Ascending aorta (tissue), 2 donors: ENCODE data around the gene PLCH2. TPM values are rescaled to one million over a fixed set of nuclear protein-coding genes. Genes with fewer than 3 reads are reported as not detected.
A peak's percentile ranks its signal among the peaks of the same experiment; 100 is the strongest.
"Not testable (repeated sequence)": the region's sequence is repeated elsewhere in the genome, so short reads cannot be mapped to it uniquely, and the experiment has no call there.

ENCODE experiments used
- DNase-seq, 2 donors: peaks; one replicate each; pipeline ENCODE4 v3.0.0-alpha.2; 2019; ENCODE audit warnings: low spot score in 2 of 2
- H3K27ac ChIP-seq, 2 donors: fragments of 200-600 bp; sonication (generic); one replicate each; pipeline ENCODE4 v1.5.1; 2016 to 2017; ENCODE audit warnings: mild to moderate bottlenecking in 1 of 2
- H3K27me3 ChIP-seq: fragments of 200-600 bp; sonication (generic); one replicate; pipeline ENCODE4 v1.5.1; 2017
- H3K36me3 ChIP-seq, 2 donors: fragments of 200-600 bp; sonication (generic); one replicate each; pipeline ENCODE4 v1.5.1; 2016
- H3K4me1 ChIP-seq, 2 donors: fragments of 200-600 bp; sonication (generic); one replicate each; pipeline ENCODE4 v1.5.1; 2016 to 2017; ENCODE audit warnings: mild to moderate bottlenecking in 1 of 2
- H3K4me3 ChIP-seq, 2 donors: fragments of 200-600 bp; sonication (generic); one replicate each; pipeline ENCODE4 v1.5.1; 2016 to 2017; ENCODE audit warnings: mild to moderate bottlenecking in 1 of 2
- H3K9me3 ChIP-seq, 2 donors: fragments of 200-600 bp; sonication (generic); one replicate each; pipeline ENCODE4 v1.5.1; 2016
- intact Hi-C: fragments of 100-400 bp; cut with DNase I; formaldehyde crosslinking; loops from one replicate; pipeline ENCODE4 v1.15.1; 2023
- total RNA-seq: library from RNA; depleted of rRNA; stranded (reverse); fragments of >200 nt; gene quantifications from one replicate; pipeline ENCODE4 v1.1.0, GENCODE V29; 2016
- TF ChIP-seq, protein P1 (sequence below), 3 experiments: fragments of 200-600 bp in 2 of 3; fragments of 450-650 bp in 1 of 3; sonication (generic) in 2 of 3; IDR thresholded peaks; one replicate each; pipeline ENCODE4 v1.5.1; 2016 to 2019; ENCODE audit warnings: antibody characterized with exemption in 3 of 3, mild to moderate bottlenecking in 1 of 3, moderate library complexity in 1 of 3

PLCH2 gene
- total RNA-seq, 1 donor from 2014 or later, result not detected

DNA sequence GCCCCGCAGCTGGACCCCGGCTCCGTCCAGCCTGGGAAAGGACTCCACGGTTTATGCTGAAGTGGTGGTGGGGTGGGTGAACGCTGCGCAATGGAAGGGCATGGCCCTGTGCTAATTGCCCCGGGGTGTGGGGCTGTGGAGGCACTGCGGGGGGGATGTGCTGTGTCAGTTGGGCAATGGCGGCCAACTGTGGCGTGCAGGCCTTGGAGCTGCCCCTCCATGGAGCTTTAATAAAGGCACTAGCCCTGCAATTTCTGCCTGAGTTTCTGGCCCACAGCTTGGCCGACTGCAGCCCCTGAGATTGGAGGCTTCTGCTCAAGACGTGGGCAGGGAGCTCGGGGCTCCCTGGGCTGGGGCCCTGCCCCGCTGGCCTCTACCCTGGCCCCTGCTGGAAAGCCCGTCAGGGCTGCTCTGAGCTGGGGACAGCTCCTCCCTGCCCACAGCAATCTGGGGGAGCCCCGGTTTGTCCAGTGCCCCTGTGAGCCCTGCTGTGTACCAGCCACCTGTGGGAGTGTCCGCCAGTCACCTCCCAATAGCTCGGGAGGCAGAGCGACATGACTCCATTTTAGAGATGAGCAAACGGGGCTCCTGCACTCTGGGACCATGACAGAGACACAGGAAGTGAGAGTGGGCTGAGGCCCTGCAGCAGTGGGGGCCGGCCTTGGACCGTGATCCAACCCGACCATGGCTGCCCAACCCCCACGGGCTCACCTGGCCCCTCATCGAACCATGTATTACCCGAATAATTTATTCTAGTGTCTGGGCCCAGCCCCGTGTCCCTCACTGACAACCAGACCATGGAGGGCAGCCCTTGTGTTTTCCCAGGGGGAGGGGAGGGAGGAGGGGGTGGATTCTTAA is 71.3 kb downstream of the PLCH2 start:
- intact Hi-C loops, result loop anchor here (1.0 to 2.0 kb wide), 5 partner anchors 21 to 349 kb away; partner anchors contain the start of genes MORN1, PANK4, PEX10 and PRXL2B
- Histone ChIP-seq H3K4me1 (peaks cover 13 to 36% of the 10 kb centered on the region in 2 donors), H3K9me3 (no peaks in the 10 kb centered on the region), H3K36me3 (no peaks in the 10 kb centered on the region), H3K4me3 (peak overlapping the region; percentile 53 to 67), H3K27ac (peak overlapping the region; percentile 92 to 95), H3K27me3 (no peaks in the 10 kb centered on the region)
- DNase-seq, result no peak
- TF ChIP-seq, protein P1, sequence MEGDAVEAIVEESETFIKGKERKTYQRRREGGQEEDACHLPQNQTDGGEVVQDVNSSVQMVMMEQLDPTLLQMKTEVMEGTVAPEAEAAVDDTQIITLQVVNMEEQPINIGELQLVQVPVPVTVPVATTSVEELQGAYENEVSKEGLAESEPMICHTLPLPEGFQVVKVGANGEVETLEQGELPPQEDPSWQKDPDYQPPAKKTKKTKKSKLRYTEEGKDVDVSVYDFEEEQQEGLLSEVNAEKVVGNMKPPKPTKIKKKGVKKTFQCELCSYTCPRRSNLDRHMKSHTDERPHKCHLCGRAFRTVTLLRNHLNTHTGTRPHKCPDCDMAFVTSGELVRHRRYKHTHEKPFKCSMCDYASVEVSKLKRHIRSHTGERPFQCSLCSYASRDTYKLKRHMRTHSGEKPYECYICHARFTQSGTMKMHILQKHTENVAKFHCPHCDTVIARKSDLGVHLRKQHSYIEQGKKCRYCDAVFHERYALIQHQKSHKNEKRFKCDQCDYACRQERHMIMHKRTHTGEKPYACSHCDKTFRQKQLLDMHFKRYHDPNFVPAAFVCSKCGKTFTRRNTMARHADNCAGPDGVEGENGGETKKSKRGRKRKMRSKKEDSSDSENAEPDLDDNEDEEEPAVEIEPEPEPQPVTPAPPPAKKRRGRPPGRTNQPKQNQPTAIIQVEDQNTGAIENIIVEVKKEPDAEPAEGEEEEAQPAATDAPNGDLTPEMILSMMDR (IDR thresholded peaks at IDR 0.05), result no peak

DNA sequence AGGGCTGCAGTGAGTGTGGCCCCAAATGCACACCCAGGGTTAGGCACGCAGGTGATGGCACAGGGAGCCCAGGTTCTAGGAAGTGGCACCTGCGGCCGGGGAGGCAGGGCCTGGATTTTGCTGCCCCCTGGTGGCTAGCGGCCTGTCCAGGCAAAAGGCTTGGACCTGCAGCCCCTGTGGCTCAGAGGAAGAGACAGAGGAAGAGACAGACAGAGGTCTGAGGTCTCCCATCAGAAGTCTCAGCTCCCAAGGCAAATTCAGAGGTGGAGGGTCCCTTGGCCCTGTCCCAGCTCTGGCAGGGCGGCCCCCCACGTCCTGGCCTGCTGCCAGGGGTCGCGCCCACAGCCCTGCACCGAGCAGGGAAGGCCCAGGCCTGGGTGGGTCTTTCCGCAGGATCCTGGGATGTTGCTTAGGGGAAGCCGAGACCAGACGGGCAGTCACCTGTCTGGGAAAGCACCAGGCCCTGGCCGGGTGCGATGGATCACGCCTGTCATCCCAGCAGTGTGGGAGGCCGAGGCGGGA is 72.0 kb downstream of the PLCH2 start:
- TF ChIP-seq, protein P1 (IDR thresholded peaks at IDR 0.05), result peak; percentile 91 to 96 (median 92)
- H3K4me1 ChIP-seq, result peaks cover 13 to 36% of the 10 kb centered on the region in 2 donors
- H3K9me3 ChIP-seq, result no peaks in the 10 kb centered on the region
- DNase-seq, result peak; percentile 49 to 86
- no peaks in the 10 kb centered on the region for H3K27me3 ChIP-seq
- no peaks in the 10 kb centered on the region for H3K36me3 ChIP-seq
- intact Hi-C loops, result loop anchor here (1.0 kb wide), 3 partner anchors 22 to 136 kb away; partner anchors contain the start of genes PANK4, PEX10 and PRXL2B
- H3K4me3 ChIP-seq, result peak overlapping the region; percentile 38 to 49
- H3K27ac ChIP-seq, result peak overlapping the region; percentile 92 to 95

DNA sequence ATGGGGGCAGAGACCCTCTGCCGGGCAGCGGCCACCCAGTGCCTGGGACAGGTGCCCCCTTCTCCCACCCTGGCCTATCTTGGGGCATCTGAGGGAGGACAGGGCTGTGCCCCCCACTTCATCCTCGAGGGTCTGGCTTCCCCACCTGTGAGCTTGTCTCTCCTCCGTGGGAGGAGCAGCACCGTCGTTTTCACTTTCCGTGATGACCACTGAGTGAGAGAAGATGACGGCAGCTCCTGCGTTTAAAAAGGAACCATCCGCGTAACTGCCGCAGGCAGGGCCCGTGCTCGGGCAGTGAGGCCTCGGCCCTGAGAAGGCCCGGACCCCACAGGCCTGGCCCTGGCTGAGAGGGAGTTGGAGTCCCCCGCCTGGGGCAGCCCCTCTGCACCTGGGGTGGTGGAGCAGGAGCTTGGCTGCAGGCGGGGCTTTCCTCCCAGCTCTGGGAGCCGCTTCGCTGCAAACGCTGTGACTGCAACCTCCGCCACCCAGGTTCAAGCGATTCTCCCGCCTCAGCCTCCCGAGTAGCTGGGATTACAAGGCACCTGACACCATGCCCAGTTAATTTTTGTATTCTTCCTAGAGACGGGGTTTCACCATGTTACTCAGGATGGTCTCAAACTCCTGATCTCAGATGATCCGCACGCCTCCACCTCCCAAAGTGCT is 73.4 kb downstream of the PLCH2 start:
- DNase-seq, intact Hi-C loops, H3K36me3 ChIP-seq, H3K27me3 ChIP-seq, H3K9me3 ChIP-seq: not testable (repeated sequence)
- Histone ChIP-seq H3K27ac (peak overlapping the region; percentile 92 to 95), H3K4me1 (peaks cover 13 to 31% of the 10 kb centered on the region in 2 donors), H3K4me3 (peak overlapping the region; percentile 38 to 49)

DNA sequence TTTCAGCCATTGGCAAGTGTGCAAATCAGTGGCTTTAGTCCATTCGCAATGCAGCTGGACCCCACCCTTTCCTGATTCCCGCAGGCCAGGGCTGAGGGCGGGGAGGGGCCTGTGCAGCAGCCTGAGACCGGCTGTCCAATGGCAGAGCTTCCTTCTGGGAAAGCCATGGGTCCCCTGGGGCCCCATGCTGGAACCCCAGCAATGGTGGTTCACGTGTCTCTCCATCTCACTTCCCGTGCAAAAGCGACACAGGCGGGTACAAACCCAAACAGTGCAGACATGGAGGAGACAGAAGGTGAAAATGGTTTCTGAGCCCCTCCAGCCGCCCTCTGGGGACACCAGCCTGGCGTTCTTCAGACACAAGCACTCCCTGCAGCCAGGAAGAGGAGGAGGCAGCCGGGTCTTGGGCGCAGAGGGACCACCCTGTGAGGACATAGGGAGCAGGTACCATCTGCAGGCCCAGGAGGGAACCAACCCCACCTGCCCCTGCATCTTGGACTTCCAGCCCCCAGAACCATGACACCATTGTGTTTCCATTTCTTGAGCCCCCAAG is 74.3 kb downstream of the PLCH2 start:
- H3K27ac ChIP-seq, H3K4me3 ChIP-seq, H3K27me3 ChIP-seq, intact Hi-C loops, H3K9me3 ChIP-seq, H3K36me3 ChIP-seq, DNase-seq: not testable (repeated sequence)
- peaks cover 13 to 34% of the 10 kb centered on the region in 2 donors for H3K4me1 ChIP-seq

DNA sequence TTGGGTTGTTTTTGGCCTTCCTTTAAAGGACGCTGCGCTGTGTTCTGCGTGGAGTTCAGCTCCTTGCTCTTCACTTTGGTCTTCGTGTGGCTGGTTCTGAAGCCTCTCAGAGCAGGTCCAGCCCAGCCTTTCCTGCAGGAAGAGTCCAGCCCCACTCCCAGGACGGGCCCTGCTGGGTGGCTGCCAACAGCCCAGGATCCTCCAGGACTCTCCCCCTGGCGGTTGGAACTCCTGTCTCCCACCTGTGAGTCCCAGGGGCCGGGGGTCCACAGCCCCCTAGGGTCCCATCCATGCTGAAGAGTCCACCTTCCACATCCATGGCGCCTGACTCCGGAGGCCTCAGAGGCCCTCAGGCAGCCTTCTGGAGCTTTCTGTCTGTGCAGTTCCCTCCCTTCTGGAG is 75.5 kb downstream of the PLCH2 start:
- intact Hi-C loops, H3K4me3 ChIP-seq, H3K27ac ChIP-seq: not testable (repeated sequence)

DNA sequence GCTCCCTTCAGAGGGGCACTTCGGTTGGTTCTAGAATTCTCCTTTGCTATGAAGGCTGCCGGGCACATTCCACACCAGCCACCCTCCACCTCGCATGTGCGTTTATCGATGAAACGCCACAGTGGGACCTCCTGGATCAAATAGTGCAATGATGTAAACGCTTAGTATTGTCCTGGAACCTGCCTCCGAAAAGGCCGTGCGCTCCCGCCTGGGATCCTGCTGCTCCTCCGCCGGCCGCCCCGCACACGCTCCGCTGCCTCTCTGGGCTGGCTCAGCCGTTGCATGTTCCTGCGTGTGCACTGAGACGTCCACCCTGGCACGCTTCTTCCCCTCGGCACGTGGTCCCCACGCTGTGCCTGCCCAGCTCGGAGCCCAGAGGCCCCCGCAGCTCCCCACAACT is 76.1 kb downstream of the PLCH2 start:
- Histone ChIP-seq H3K36me3 (no peaks in the 10 kb centered on the region), H3K27ac (no peak overlapping the region), H3K4me1 (peaks cover 8 to 34% of the 10 kb centered on the region in 2 donors), H3K27me3 (no peaks in the 10 kb centered on the region), H3K9me3 (no peaks in the 10 kb centered on the region), H3K4me3 (no peak overlapping the region)
- TF ChIP-seq, protein P1 (IDR thresholded peaks at IDR 0.05), result no peak
- intact Hi-C loops, result no loop called here
- DNase-seq, result no peak

More for the DNA sequence above, 75.5 kb downstream of the PLCH2 start:
- H3K27me3 ChIP-seq, H3K9me3 ChIP-seq, H3K36me3 ChIP-seq, DNase-seq: not testable (repeated sequence)
- H3K4me1 ChIP-seq, result peaks cover 11 to 33% of the 10 kb centered on the region in 2 donors

DNA sequence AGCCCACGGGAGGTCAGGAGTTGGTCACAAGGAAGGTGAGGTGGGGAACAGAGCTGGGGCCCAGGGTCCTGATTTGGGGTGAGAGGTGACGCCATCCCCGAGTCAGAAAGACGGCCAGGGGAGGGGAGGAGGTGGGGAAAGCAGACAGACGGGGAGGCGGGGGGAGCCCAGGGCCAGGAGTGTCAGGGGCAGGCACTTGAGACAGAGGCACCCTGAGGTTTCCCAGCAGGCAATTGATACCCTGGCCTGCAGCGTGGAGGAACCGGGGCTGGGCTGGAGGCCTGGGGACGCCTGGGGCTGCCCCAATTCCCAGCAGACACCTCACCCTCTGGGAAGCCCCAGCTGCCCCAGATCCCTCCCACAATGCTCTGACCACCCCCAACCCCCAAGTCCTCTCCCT is 77.0 kb downstream of the PLCH2 start:
- intact Hi-C loops, H3K27me3 ChIP-seq, DNase-seq, H3K27ac ChIP-seq, H3K36me3 ChIP-seq, H3K9me3 ChIP-seq, H3K4me3 ChIP-seq: not testable (repeated sequence)
- peaks cover 5 to 27% of the 10 kb centered on the region in 2 donors for H3K4me1 ChIP-seq
